D721Med (cell line): ENCODE data around the gene OR5H2.

Experiments
- DNase-seq: peaks from one replicate; pipeline ENCODE4 v3.0.0; 2011; ENCODE audit warnings: low spot score; ENCODE audit not compliant: insufficient read length
- FAIRE-seq: peaks from 2 replicates; lab custom pipeline; 2011; peaks lifted over from hg19 to GRCh38; lab: Jason Lieb, UNC
- TF ChIP-seq, protein P1 (sequence below): IDR thresholded peaks from 2 replicates; pipeline ENCODE4 v1.5.1; 2012; ENCODE audit warnings: mild to moderate bottlenecking, control low read depth; ENCODE audit not compliant: insufficient read depth; ENCODE audit errors: missing control alignments

The OR5H2 gene

DNA sequence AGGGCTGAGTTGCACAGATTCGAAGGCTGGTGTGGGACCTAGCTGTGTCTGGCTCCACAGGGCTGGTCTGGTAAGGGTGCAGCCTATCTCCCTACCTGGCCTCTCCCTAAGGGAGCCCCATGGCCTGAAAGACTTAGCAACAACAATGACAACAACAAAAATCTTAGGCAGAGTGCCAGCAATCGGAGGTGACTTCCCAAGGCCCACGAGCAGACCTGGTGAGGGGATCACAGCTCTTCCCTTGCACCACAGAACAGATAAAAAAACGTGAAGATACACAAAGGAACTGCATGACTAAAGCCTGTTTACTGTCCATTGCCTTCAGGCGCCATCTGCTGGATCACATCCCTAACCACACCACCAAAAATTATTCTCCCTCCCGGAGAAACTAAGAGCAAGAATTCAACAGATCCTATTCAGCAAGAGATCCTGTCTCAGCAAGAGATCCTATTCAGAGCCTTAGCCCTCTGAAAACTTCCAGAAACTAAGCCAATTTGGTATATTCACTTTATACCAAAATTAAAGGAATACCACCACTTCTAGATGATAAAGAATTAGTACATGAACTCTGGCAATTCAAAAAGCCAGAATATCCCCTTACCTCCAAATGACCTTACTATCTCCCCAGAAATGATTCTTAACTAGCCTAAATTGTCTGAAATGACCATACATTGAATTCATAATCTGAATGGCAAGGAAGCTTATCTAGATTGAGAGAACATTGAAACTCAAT lies 47.3 kb downstream of the OR5H2 start:
- TF ChIP-seq, protein P1, sequence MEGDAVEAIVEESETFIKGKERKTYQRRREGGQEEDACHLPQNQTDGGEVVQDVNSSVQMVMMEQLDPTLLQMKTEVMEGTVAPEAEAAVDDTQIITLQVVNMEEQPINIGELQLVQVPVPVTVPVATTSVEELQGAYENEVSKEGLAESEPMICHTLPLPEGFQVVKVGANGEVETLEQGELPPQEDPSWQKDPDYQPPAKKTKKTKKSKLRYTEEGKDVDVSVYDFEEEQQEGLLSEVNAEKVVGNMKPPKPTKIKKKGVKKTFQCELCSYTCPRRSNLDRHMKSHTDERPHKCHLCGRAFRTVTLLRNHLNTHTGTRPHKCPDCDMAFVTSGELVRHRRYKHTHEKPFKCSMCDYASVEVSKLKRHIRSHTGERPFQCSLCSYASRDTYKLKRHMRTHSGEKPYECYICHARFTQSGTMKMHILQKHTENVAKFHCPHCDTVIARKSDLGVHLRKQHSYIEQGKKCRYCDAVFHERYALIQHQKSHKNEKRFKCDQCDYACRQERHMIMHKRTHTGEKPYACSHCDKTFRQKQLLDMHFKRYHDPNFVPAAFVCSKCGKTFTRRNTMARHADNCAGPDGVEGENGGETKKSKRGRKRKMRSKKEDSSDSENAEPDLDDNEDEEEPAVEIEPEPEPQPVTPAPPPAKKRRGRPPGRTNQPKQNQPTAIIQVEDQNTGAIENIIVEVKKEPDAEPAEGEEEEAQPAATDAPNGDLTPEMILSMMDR = peak; percentile 90
- DNase-seq (no peak), FAIRE-seq (no peak)

DNA sequence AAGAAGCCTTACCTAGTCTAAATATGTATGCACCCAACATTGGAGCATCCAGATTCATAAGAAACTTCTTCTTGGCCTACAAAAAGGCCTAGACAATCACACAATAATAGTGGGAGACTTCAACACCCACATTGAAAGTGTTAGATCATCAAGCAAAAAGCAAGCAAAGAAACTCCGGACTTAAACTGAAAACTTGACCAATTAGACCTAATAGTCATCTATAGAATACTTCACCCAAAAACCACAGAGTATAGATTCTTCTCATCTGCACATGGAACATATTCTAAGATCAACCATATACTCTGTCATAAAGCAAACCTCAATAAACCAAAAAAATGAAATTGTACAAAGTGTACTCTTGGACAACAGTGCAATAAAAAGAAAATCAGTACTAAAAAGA lies 49.0 kb downstream of the OR5H2 start:
- TF ChIP-seq, protein P1 = no peak
- no peak for DNase-seq
- FAIRE-seq = no peak
